GM12865 (cell line): ENCODE results near the gene TSPAN8.

Experiments used
- DNase-seq: peaks from one replicate; pipeline ENCODE4 v3.0.0; 2010; ENCODE audit warnings: low read depth
- H3K4me3 ChIP-seq: 2 replicates; pipeline ENCODE4 v1.5.1; 2011; ENCODE audit warnings: mild to moderate bottlenecking, low read depth, low read length, control low read depth
- TF ChIP-seq, protein P1 (sequence below): IDR thresholded peaks from 2 replicates; pipeline ENCODE4 v1.5.1; 2011; ENCODE audit warnings: low read length, control low read depth, low read depth, inconsistent platforms; ENCODE audit not compliant: insufficient read depth; ENCODE audit errors: missing control alignments

TSPAN8 gene

DNA sequence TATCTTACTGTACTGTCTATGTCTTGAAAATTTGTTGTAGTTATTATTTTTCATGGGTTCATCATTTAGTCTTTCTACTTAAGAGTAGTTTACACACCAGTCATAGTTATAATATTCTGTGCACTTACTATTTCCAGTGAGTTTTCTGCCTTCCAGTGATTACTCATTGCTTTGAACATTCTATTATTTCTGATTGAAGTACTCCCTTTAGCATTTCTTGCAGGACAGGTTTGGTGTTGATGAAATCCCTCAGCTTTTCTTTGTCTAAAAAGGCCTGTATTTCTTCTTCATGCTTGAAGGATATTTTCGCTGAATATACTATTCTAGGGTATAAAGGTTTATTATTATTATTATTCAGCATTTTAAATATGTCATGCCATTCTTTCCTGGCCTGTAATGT, 66.8 kb downstream of the TSPAN8 start:
- H3K4me3 ChIP-seq: no peak overlapping the region
- TF ChIP-seq, protein P1, sequence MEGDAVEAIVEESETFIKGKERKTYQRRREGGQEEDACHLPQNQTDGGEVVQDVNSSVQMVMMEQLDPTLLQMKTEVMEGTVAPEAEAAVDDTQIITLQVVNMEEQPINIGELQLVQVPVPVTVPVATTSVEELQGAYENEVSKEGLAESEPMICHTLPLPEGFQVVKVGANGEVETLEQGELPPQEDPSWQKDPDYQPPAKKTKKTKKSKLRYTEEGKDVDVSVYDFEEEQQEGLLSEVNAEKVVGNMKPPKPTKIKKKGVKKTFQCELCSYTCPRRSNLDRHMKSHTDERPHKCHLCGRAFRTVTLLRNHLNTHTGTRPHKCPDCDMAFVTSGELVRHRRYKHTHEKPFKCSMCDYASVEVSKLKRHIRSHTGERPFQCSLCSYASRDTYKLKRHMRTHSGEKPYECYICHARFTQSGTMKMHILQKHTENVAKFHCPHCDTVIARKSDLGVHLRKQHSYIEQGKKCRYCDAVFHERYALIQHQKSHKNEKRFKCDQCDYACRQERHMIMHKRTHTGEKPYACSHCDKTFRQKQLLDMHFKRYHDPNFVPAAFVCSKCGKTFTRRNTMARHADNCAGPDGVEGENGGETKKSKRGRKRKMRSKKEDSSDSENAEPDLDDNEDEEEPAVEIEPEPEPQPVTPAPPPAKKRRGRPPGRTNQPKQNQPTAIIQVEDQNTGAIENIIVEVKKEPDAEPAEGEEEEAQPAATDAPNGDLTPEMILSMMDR: no peak
- no peak for DNase-seq

DNA sequence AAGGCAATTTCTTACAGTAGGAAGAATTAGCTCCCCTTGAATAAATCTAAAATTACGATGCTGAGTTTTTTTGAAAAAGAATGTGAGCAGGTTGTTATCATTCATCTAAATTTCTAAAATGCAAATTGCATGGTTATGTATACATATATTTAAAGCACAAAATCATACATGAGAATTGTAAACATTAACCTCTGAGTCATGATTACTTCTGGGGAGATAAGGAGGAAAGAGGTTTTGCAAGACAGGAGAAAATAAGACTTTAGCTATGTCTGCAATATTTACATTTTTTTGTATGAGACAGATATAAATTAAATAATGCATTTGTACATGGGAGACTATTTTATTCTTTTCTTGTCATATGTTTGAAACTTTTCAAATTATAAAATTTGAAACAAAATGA, 72.2 kb downstream of the TSPAN8 start:
- TF ChIP-seq, protein P1: no peak
- no peak overlapping the region for H3K4me3 ChIP-seq
- no peak for DNase-seq

DNA sequence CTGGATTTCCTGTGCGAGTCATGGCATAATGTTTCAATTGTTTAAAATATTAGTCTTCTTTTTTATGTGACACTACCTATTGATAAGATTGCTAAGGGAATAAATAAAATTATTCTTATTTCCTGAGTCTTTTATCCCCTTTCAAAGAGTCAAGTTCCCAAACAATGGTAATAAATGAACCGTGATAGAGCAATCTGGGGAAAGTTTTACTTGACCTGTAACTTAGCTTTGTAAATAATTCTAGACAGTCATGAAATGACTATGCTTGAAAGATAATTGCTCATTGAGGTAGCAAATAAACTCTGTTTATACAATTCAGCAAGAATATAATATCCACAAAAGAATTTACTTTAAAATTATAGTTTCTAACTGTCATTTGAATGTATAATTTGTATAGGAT, 82.1 kb downstream of the TSPAN8 start:
- no peak for DNase-seq
- TF ChIP-seq, protein P1: no peak
- no peak overlapping the region for H3K4me3 ChIP-seq
